Measurements from ENCODE around the gene TRIM25.

Gene TRIM25

DNA sequence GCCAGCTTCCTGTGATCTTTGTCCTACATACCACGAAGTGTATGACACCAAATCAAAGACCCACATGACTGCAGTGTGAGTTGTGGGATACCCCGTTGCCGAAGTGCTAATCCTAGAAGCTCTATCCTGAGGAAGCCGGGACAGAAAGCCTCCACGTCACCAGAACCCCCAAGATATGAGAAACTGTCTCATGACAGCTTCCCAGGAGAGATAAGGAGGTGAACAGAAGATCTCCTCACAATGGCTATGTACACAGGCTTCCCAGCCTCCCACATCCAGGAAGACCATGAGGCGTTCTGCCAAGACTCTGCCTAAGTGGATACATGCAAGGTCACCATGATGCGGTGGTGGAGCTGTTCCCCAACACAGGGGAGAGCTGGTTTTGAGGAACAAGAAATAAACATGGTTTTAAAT lies 37.1 kb downstream of the TRIM25 start:
- H3K4me3 ChIP-seq (ENCODE audit: insufficient read depth, low read length, poor library complexity, severe bottlenecking): no peak overlapping the region
- H2AFZ ChIP-seq (ENCODE audit: low read depth, low read length, severe bottlenecking): no peak overlapping the region
- no peak overlapping the region for H3K4me2 ChIP-seq (ENCODE audit: low read depth, low read length, poor library complexity, severe bottlenecking)
- no peaks in the 10 kb centered on the region for H3K9me2 ChIP-seq (replicated peaks; ENCODE audit: insufficient read depth, low read length)
- no peaks in the 10 kb centered on the region for H3F3A ChIP-seq (ENCODE audit: insufficient read depth)
- H3K36me3 ChIP-seq (ENCODE audit: low read length): no peaks in the 10 kb centered on the region
- no peak for TF ChIP-seq EZH2phosphoT487 (conservative IDR thresholded peaks at IDR 0.05; ENCODE audit: low read length)
- TF ChIP-seq, protein P1, sequence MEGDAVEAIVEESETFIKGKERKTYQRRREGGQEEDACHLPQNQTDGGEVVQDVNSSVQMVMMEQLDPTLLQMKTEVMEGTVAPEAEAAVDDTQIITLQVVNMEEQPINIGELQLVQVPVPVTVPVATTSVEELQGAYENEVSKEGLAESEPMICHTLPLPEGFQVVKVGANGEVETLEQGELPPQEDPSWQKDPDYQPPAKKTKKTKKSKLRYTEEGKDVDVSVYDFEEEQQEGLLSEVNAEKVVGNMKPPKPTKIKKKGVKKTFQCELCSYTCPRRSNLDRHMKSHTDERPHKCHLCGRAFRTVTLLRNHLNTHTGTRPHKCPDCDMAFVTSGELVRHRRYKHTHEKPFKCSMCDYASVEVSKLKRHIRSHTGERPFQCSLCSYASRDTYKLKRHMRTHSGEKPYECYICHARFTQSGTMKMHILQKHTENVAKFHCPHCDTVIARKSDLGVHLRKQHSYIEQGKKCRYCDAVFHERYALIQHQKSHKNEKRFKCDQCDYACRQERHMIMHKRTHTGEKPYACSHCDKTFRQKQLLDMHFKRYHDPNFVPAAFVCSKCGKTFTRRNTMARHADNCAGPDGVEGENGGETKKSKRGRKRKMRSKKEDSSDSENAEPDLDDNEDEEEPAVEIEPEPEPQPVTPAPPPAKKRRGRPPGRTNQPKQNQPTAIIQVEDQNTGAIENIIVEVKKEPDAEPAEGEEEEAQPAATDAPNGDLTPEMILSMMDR (IDR thresholded peaks at IDR 0.05; ENCODE audit: insufficient read depth, low read length, poor library complexity, severe bottlenecking): no peak
- no peaks in the 10 kb centered on the region for H3K9me3 ChIP-seq (ENCODE audit: insufficient read depth, low read length)
- no peaks in the 10 kb centered on the region for H3K27me3 ChIP-seq (ENCODE audit: low read length)
- no peak overlapping the region for H3K9ac ChIP-seq (ENCODE audit: low read length)
- no peak overlapping the region for H3K27ac ChIP-seq (ENCODE audit: low read depth, low read length)
- H4K20me1 ChIP-seq (ENCODE audit: low read depth, low read length): no peaks in the 10 kb centered on the region
- no peaks in the 10 kb centered on the region for H3K79me2 ChIP-seq (ENCODE audit: insufficient read depth, low read length)

DNA sequence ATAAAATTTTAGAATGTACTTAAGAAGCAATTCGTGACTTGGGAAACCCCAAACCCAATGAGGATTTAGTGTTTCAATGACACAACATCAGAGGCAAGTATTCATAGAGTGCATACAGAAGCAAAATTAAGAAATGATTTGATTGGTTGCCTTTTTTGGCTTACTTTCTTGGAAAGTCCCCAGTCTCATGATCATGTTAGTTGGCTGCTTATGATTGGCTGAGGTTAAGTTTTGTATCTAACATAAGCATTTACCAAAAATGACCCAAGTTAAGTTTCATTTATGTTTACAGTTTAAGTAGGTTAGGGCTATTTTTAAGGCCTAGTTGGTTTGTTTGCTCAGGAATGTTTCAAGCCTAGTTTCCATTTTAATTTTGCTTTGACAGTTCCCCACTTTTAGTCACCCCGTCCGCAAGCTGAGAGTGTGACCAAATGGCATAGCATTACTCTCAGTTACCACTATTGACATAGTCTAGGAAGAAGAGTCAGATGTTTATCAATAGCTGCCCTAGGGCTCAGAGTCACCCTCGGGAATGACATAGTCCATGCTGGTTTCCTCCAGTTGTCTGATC lies 43.7 kb downstream of the TRIM25 start:
- no peaks in the 10 kb centered on the region for H4K20me1 ChIP-seq (ENCODE audit: low read depth, low read length)
- H3K9me3 ChIP-seq (ENCODE audit: insufficient read depth, low read length): no peaks in the 10 kb centered on the region
- no peaks in the 10 kb centered on the region for H3K27me3 ChIP-seq (ENCODE audit: low read length)
- H2AFZ ChIP-seq (ENCODE audit: low read depth, low read length, severe bottlenecking): no peak overlapping the region
- no peak overlapping the region for H3K27ac ChIP-seq (ENCODE audit: low read depth, low read length)
- no peak for TF ChIP-seq EZH2phosphoT487 (conservative IDR thresholded peaks at IDR 0.05; ENCODE audit: low read length)
- TF ChIP-seq, protein P1 (IDR thresholded peaks at IDR 0.05; ENCODE audit: insufficient read depth, low read length, poor library complexity, severe bottlenecking): no peak
- no peak overlapping the region for H3K4me2 ChIP-seq (ENCODE audit: low read depth, low read length, poor library complexity, severe bottlenecking)
- no peaks in the 10 kb centered on the region for H3K9me2 ChIP-seq (replicated peaks; ENCODE audit: insufficient read depth, low read length)
- H3K79me2 ChIP-seq (ENCODE audit: insufficient read depth, low read length): no peaks in the 10 kb centered on the region
- H3K36me3 ChIP-seq (ENCODE audit: low read length): 0 out of 2 replicates have a peak, but pooled peaks cover 2% of the 10 kb centered on the region
- no peak overlapping the region for H3K4me3 ChIP-seq (ENCODE audit: insufficient read depth, low read length, poor library complexity, severe bottlenecking)
- peaks cover 2% of the 10 kb centered on the region; the same call in 1 of the 2 replicates for H3F3A ChIP-seq (ENCODE audit: insufficient read depth)
- no peak overlapping the region for H3K9ac ChIP-seq (ENCODE audit: low read length)

DNA sequence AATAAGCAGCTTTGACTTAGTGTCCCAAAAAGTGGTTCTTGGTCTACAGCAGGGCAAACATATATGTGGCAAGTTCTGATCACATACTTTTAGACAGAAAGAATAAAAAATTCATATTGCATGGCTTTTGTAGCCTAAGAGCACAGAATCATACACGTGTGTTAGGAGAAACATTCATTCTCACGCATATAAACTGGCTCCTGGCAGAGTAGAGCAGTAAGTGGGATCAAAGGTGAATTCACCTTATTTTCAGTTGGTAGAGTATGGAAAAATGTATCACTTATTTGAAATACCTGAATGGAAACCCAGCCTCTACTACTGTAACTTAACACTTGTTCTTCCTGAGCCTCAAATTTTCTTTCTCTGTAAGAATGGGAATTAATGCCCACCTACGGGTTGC lies 45.1 kb downstream of the TRIM25 start:
- Histone ChIP-seq H3K4me2 (ENCODE audit: low read depth, low read length, poor library complexity, severe bottlenecking) (no peak overlapping the region), H4K20me1 (ENCODE audit: low read depth, low read length) (no peaks in the 10 kb centered on the region), H3K79me2 (ENCODE audit: insufficient read depth, low read length) (no peaks in the 10 kb centered on the region), H3K9ac (ENCODE audit: low read length) (no peak overlapping the region), H3K4me3 (ENCODE audit: insufficient read depth, low read length, poor library complexity, severe bottlenecking) (no peak overlapping the region), H2AFZ (ENCODE audit: low read depth, low read length, severe bottlenecking) (no peak overlapping the region), H3K36me3 (ENCODE audit: low read length) (0 out of 2 replicates have a peak, but pooled peaks cover 4% of the 10 kb centered on the region), H3K27ac (ENCODE audit: low read depth, low read length) (no peak overlapping the region), H3K9me3 (ENCODE audit: insufficient read depth, low read length) (no peaks in the 10 kb centered on the region), H3K27me3 (ENCODE audit: low read length) (no peaks in the 10 kb centered on the region), H3K9me2 (replicated peaks; ENCODE audit: insufficient read depth, low read length) (no peaks in the 10 kb centered on the region), H3F3A (ENCODE audit: insufficient read depth) (peaks cover 5% of the 10 kb centered on the region; the same call in 1 of the 2 replicates)
- no peak for TF ChIP-seq EZH2phosphoT487 (conservative IDR thresholded peaks at IDR 0.05; ENCODE audit: low read length)
- TF ChIP-seq, protein P1 (IDR thresholded peaks at IDR 0.05; ENCODE audit: insufficient read depth, low read length, poor library complexity, severe bottlenecking): no peak
